GM18507 (cell line): ENCODE data around the gene PHF21A.
"Not testable (repeated sequence)": the region's sequence is repeated elsewhere in the genome, so short reads cannot be mapped to it uniquely, and the experiment has no call there.

ENCODE experiments used
- DNase-seq: peaks from one replicate; pipeline ENCODE4 v3.0.0; 2011; ENCODE audit warnings: low read depth; ENCODE audit not compliant: insufficient read length; ENCODE audit errors: extremely low spot score
- FAIRE-seq: peaks from 2 replicates; lab custom pipeline; 2011; peaks lifted over from hg19 to GRCh38; lab: Jason Lieb, UNC

The PHF21A gene

GRCh38 chr11:46121724-46122477, 647 bp upstream of the PHF21A start:
- peak; percentile 73 for FAIRE-seq

DNA sequence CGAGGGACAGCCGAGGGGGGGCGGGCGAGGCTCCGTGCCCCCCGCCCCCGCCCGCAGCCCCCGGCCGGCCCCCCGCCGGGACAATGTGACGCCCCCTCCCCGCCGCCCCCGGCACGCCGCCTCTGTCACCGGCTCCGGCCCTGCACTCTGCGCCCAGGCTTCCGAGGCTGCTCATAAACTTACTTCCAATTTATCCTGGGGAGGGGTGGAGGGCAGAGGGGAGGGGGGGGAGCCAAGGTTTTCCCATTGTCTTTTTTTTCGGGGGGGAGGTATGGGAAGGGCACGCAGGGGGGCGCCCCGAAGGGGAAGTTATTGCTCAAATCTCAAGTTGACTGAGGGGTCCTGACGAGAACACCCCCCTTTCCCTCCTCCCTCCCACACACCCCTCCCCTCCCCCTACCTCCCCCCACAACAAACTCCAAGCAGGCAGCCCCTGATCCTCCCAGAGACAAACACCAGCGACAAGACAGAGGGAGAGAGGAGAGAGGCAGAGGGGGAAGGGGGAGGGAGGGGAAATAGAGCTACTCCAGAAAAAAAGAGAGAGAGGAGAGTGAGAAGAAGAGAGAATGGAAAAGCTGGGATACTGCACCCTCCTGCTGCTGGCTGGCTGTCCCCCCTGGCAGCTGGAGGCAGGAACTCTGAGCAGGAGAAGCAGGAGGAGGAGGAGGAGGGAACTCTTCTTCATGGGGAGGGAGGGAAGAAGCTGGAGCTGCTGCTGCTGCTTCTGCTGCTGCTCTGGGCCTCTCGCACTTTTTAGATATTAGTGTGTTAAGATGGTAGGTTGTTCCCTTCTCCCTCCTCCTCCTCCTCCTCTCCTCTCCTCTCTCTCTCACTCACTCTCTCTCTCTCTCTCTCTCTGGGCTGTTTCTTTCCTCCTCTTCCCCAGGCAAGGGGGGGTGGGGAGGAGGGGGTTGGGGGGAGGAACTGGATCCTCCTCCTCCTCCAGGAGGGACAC, 631 bp downstream of the PHF21A start:
- FAIRE-seq (no peak), DNase-seq (no peak)

More at GRCh38 chr11:46121724-46122477, 647 bp upstream of the PHF21A start:
- peak; percentile 38 for DNase-seq

- DNase-seq: no peak
- FAIRE-seq: peak; percentile 77
These were observed 1.7 kb downstream of the PHF21A start for GRCh38 chr11:46119352-46120216.

- FAIRE-seq: peak; percentile 26
- DNase-seq: no peak
These were observed 2.4 kb downstream of the PHF21A start for GRCh38 chr11:46118702-46119351.

GRCh38 chr11:46117842-46118241, 3.4 kb downstream of the PHF21A start:
- DNase-seq: no peak

GRCh38 chr11:46116712-46117037, 4.6 kb downstream of the PHF21A start:
- FAIRE-seq, DNase-seq: not testable (repeated sequence)

More at GRCh38 chr11:46117842-46118241, 3.4 kb downstream of the PHF21A start:
- FAIRE-seq: peak; percentile 66

GRCh38 chr11:46116007-46116711, 5.1 kb downstream of the PHF21A start:
- FAIRE-seq (no peak), DNase-seq (no peak)

DNA sequence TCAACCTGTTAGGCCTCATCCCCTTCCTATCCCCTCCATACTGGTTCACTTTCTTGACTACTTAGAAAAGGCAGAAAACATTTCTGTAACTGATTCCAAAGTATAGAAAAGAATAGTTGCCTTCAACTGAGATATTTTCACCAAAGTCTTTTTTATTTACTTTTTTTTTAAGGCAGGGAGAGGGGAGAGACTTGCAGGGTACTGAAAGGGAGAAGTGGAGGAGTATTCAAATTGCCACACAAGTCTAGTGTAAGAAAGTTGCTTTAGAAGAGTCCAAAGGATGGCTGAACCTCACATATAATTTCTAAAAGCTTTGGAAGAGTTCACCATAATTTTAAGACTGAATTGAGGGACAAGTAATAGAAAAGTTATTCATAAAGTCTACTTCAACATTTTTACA, 6.3 kb downstream of the PHF21A start:
- DNase-seq (no peak), FAIRE-seq (no peak)

- no peak for FAIRE-seq
- no peak for DNase-seq
These were observed 6.9 kb downstream of the PHF21A start for GRCh38 chr11:46114378-46114777.

GRCh38 chr11:46112961-46113607, 8.2 kb downstream of the PHF21A start:
- DNase-seq (no peak), FAIRE-seq (peak; percentile 49)

- FAIRE-seq: no peak
These were observed 12.5 kb downstream of the PHF21A start for GRCh38 chr11:46108751-46109150.

GRCh38 chr11:46107780-46108179, 13.5 kb downstream of the PHF21A start:
- no peak for DNase-seq
- no peak for FAIRE-seq

More at GRCh38 chr11:46108751-46109150, 12.5 kb downstream of the PHF21A start:
- no peak for DNase-seq

GRCh38 chr11:46107408-46107718, 13.9 kb downstream of the PHF21A start:
- DNase-seq: no peak
- FAIRE-seq: no peak

- FAIRE-seq (no peak), DNase-seq (no peak)
These were observed 14.5 kb downstream of the PHF21A start for GRCh38 chr11:46106530-46107407.

GRCh38 chr11:46105926-46106325, 15.3 kb downstream of the PHF21A start:
- no peak for FAIRE-seq
- no peak for DNase-seq

GRCh38 chr11:46105134-46105628, 16.1 kb downstream of the PHF21A start:
- FAIRE-seq: no peak
- no peak for DNase-seq

- no peak for FAIRE-seq
These were observed 18.4 kb downstream of the PHF21A start for GRCh38 chr11:46102843-46103242.

More at GRCh38 chr11:46102843-46103242, 18.4 kb downstream of the PHF21A start:
- DNase-seq: no peak
